HUDEP-2 (cell line): ENCODE data around the gene EFHD2.
"Not testable (repeated sequence)": the region's sequence is repeated elsewhere in the genome, so short reads cannot be mapped to it uniquely, and the experiment has no call there.

Source experiments
- DNase-seq, 76 experiments: peaks; one replicate each; lab custom pipeline; 2025; ENCODE audit not compliant: unreplicated experiment in 76 of 76; lab: John Stamatoyannopoulos, UW

EFHD2 gene

GRCh38 chr1:15449567-15449966, 39.9 kb downstream of the EFHD2 start:
- no peak for DNase-seq

GRCh38 chr1:15451014-15451722, 41.5 kb downstream of the EFHD2 start:
- DNase-seq: no peak

- DNase-seq: no peak
Measured at GRCh38 chr1:15452216-15452615, 42.5 kb downstream of the EFHD2 start.

GRCh38 chr1:15452866-15453571, 43.3 kb downstream of the EFHD2 start:
- DNase-seq: no peak

GRCh38 chr1:15453734-15454133, 44.0 kb downstream of the EFHD2 start:
- no peak for DNase-seq

- DNase-seq: no peak
Measured at GRCh38 chr1:15454256-15454655, 44.6 kb downstream of the EFHD2 start.

GRCh38 chr1:15455522-15455921, 45.8 kb downstream of the EFHD2 start:
- DNase-seq: no peak

- no peak for DNase-seq
Measured at GRCh38 chr1:15456313-15456954, 46.7 kb downstream of the EFHD2 start, which contains the start of gene CELA2A. TSS of gene CELA2A (plus strand) at chr1:15456732. CDS start at chr1:15456754, 22 bp downstream.

GRCh38 chr1:15457585-15457984, 47.9 kb downstream of the EFHD2 start:
- no peak for DNase-seq

- not testable (repeated sequence) for DNase-seq
Measured at GRCh38 chr1:15458388-15458787, 48.7 kb downstream of the EFHD2 start.

GRCh38 chr1:15459771-15460707, 50.4 kb downstream of the EFHD2 start:
- no peak for DNase-seq

GRCh38 chr1:15460708-15461095, 51.0 kb downstream of the EFHD2 start:
- no peak for DNase-seq

GRCh38 chr1:15463064-15463800, 53.5 kb downstream of the EFHD2 start:
- DNase-seq: not testable (repeated sequence)

GRCh38 chr1:15463926-15464322, 54.2 kb downstream of the EFHD2 start:
- not testable (repeated sequence) for DNase-seq

GRCh38 chr1:15465674-15466073, 56.0 kb downstream of the EFHD2 start:
- DNase-seq: no peak

- not testable (repeated sequence) for DNase-seq
Measured at GRCh38 chr1:15466955-15467625, 57.4 kb downstream of the EFHD2 start.

- DNase-seq: no peak
Measured at GRCh38 chr1:15468145-15468544, 58.5 kb downstream of the EFHD2 start.

- no peak for DNase-seq
Measured at GRCh38 chr1:15469361-15469760, 59.7 kb downstream of the EFHD2 start.

GRCh38 chr1:15469821-15470448, 60.2 kb downstream of the EFHD2 start:
- not testable (repeated sequence) for DNase-seq
